ENCODE data around the gene HCST. TPM values are rescaled to one million over a fixed set of nuclear protein-coding genes. Genes with fewer than 3 reads are reported as not detected.

The HCST gene
- total and polyA plus RNA-seq, 2 of the 13 experiments (the other 11 are each of a cell fraction or from before 2014, with no cell fraction given), result 0.24 to 1.2 TPM

DNA sequence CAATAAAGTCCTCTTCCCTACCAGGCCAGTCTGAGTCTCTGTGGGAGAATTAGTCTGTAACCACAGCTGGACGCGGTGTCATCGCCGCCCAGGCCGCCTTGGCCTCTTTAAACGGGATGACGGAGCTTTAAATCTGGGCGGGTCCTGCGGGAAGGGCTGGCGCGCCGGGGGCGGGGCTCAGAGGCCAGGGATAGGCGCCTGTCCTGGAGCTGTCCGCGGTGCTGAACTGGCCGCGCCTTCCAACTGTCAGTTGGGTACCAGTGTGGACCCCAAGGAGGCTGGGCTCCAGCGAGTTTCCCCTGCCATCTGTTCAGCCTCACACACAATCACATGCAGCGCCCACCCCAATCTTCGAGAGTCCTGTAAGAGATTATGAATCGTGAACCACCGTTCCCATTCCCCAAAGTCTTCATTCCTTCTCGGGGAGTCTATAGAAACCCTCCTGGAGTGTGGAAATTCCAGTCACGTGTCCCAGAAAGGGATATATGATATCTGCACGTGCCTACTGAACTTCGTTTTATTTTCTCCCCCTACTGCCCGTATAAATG lies 22.5 kb upstream of the HCST start (continued):
- TF ChIP-seq ERF (CRISPR knock-in tag; IDR thresholded peaks at IDR 0.05) (peak; percentile 98), HOXA9 (CRISPR knock-in tag; IDR thresholded peaks at IDR 0.05; ENCODE audit: borderline replicate concordance) (no peak), HNF4G (IDR thresholded peaks at IDR 0.05; ENCODE audit: borderline replicate concordance, low read depth, low read length) (no peak), HNF4G (CRISPR knock-in tag; IDR thresholded peaks at IDR 0.05; ENCODE audit: borderline replicate concordance, low read depth) (no peak), DMAP1 (CRISPR knock-in tag; IDR thresholded peaks at IDR 0.05) (peak; percentile 48; the same call in 1 of the 2 replicates), HDAC2 (CRISPR knock-in tag; IDR thresholded peaks at IDR 0.05) (peak; percentile 85), RFXAP (CRISPR knock-in tag; IDR thresholded peaks at IDR 0.05; ENCODE audit: borderline replicate concordance) (peak; percentile 73; the same call in 1 of the 2 replicates), MATR3 (CRISPR knock-in tag; IDR thresholded peaks at IDR 0.05) (no peak), ZHX2 (IDR thresholded peaks at IDR 0.05; ENCODE audit: low read depth) (no peak), ZHX2 (CRISPR knock-in tag; IDR thresholded peaks at IDR 0.05; ENCODE audit: borderline replicate concordance) (peak; percentile 85; the same call in 1 of the 2 replicates), ZNF615 (CRISPR knock-in tag; IDR thresholded peaks at IDR 0.05; ENCODE audit: borderline replicate concordance) (0 out of 2 replicates have a peak, but pooled peaks have one; percentile 29), MAX (IDR thresholded peaks at IDR 0.05) (0 out of 2 replicates have a peak, but pooled peaks have one; percentile 38), ISL2 (CRISPR knock-in tag; IDR thresholded peaks at IDR 0.05) (peak; percentile 76), SPEN (CRISPR knock-in tag; IDR thresholded peaks at IDR 0.05; ENCODE audit: low read depth) (peak; percentile 72), HOXA7 (CRISPR knock-in tag; IDR thresholded peaks at IDR 0.05) (no peak), ZNF33B (CRISPR knock-in tag; IDR thresholded peaks at IDR 0.05) (no peak), PBX2 (CRISPR knock-in tag; IDR thresholded peaks at IDR 0.05) (no peak), TBX3 (IDR thresholded peaks at IDR 0.05; ENCODE audit: borderline replicate concordance) (no peak), ZNF331 (CRISPR knock-in tag; IDR thresholded peaks at IDR 0.05) (peak; percentile 92), ZNF589 (CRISPR knock-in tag; conservative IDR thresholded peaks at IDR 0.05) (peak; percentile 89), RELA (CRISPR knock-in tag; IDR thresholded peaks at IDR 0.05) (0 out of 2 replicates have a peak, but pooled peaks have one; percentile 67)
- TF ChIP-seq, protein P1, sequence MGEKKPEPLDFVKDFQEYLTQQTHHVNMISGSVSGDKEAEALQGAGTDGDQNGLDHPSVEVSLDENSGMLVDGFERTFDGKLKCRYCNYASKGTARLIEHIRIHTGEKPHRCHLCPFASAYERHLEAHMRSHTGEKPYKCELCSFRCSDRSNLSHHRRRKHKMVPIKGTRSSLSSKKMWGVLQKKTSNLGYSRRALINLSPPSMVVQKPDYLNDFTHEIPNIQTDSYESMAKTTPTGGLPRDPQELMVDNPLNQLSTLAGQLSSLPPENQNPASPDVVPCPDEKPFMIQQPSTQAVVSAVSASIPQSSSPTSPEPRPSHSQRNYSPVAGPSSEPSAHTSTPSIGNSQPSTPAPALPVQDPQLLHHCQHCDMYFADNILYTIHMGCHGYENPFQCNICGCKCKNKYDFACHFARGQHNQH (CRISPR knock-in tag; IDR thresholded peaks at IDR 0.05), result peak; percentile 90
- TF ChIP-seq, protein P2, sequence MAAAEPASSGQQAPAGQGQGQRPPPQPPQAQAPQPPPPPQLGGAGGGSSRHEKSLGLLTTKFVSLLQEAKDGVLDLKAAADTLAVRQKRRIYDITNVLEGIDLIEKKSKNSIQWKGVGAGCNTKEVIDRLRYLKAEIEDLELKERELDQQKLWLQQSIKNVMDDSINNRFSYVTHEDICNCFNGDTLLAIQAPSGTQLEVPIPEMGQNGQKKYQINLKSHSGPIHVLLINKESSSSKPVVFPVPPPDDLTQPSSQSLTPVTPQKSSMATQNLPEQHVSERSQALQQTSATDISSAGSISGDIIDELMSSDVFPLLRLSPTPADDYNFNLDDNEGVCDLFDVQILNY (CRISPR knock-in tag; conservative IDR thresholded peaks at IDR 0.05), result peak; percentile 83
